Erythroblast (primary cell): ENCODE data around the gene TEX38.

ENCODE experiments used
- GATA1 ChIP-seq: IDR thresholded peaks from 2 replicates; pipeline ENCODE4 v1.6.1; 2011; ENCODE audit warnings: low read depth, mild to moderate bottlenecking, control low read depth, low read length, moderate library complexity
- POLR2A ChIP-seq: IDR thresholded peaks from 2 replicates; pipeline ENCODE4 v1.6.1; 2011; ENCODE audit warnings: mild to moderate bottlenecking, low read length

DNA sequence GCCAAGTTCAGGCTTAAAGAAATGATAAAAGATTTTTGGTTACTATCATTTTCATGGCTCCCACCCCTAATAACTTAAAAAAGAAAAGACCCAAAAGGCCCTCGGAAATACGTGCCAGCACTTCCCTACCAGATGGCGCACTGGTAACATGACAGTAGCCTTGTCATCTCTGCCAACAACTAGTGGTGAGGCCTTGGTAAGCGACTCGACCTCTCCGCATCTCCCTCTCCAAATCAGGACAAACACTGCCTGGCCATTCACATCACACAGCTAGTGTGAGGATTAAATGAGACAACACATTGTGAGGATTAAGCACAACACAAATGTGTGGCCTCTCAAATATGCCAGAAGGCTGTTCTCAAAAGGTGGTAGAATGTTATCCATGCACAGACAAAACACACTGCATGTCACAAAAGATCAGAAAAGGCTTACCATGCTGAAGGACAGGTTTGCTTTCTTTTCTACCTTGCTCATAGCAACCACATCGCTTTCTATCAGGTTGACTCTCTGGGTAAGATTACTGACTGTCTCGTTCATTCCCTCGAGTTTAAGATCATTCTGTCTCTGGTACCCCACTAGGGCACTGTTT lies 16.4 kb downstream of the TEX38 start:
- no peak for TF ChIP-seq POLR2A
- TF ChIP-seq GATA1 = no peak
